DMS 273 (cell line): ENCODE data around the gene FBLN2.

Experiments used
- DNase-seq: peaks from one replicate; lab custom pipeline; 2025; ENCODE audit not compliant: unreplicated experiment; lab: John Stamatoyannopoulos, UW

FBLN2 gene

GRCh38 chr3:13565581-13566452, 16.9 kb downstream of the FBLN2 start:
- DNase-seq, result peak; percentile 14

- no peak for DNase-seq
These were observed 17.5 kb downstream of the FBLN2 start for GRCh38 chr3:13566453-13566748.

GRCh38 chr3:13566769-13567310, 17.9 kb downstream of the FBLN2 start:
- DNase-seq, result no peak

- DNase-seq, result no peak
These were observed 19.0 kb downstream of the FBLN2 start for GRCh38 chr3:13567684-13568514.

DNA sequence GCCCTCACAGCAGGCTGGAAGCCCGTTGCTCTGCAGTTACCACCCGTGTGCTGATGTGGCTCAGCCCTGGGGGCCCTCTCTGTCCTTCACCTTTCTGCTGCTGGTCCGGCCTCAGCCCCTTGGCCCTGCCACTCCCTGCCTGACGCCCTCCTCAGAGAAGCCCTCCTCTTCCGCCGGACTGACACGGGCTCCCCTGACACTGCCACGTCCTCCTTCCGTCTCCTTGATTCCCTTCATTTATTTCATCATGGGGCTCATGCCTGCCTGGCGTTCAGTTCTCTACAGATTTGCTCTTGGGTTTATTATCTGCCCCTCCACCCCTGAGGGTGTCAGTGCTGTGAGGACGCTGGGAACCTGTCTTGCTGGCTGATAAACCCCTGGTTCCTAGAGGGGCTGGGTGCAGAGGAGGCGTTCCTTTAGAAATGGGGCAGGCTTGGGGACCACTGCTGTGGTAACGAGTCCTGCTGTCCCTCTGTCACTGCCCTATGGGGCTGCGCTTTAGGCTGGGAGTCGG, 19.6 kb downstream of the FBLN2 start:
- DNase-seq, result no peak

DNA sequence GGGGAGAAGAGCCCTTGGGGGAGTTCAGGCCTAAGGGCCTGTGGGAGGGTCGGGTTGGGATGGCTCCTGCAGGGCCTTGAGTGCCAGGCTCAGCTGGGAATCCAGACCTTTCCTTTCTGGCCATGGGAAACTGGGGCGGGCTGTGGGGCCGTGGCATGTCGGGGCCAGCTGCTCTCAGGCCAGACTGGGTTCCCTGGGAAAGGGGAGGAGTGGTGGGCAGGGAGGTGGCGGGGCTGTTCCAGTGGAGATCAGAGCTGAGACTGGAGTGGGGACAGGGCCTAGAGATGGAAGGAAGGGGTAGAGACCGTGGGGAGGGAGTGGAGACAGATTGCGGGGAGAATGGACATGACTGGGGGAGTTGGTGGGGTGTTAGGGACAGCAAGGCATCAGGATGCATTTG, 20.3 kb downstream of the FBLN2 start:
- DNase-seq, result no peak

GRCh38 chr3:13569641-13570390, 20.9 kb downstream of the FBLN2 start:
- DNase-seq, result no peak

GRCh38 chr3:13570391-13571194, 21.7 kb downstream of the FBLN2 start:
- no peak for DNase-seq

GRCh38 chr3:13571264-13571663, 22.3 kb downstream of the FBLN2 start:
- DNase-seq, result no peak

DNA sequence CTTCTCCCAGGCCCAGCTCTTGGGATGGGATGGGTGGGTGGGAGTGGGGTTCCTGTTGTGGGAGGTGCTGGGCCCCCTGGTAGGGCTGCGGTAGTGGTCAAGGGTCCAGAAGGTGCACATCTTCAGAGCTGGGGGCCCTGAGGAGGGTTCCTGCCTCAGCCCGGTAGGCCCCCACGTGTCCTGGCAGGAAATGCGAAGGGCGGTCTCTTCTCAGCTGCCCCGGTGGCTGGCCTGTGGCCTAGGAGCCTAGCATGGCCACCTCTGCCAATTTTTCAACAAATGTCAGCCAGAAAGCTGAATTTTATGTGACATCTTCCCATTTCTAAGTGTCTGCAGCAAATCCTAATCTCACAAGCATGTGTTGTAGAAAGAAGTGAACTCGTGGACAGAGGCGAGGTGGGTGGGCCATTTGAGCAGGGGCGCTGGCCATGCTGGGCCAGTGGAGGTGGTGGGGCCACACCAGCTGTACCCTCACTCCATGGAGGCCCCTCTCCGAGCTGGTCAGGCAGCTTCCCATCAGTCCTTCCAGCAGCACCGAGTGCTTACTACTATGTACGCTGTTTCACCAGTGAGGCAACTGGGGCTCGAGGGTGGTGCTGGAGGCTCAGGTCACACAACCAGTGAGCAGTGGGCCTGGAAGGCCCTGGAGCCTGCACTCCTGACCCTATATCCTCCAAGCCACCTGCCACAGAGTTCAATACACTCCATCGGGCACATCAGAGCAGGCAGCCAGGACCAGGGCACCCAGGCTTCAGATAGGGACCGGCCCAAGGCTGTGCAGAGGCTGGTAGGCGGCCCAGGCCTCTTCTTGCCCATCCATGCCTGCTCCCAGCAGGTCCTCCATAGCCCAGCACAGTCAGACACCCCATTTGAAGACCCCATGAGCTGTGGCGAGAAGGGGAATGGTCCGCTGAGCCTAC, 23.2 kb downstream of the FBLN2 start:
- no peak for DNase-seq

- no peak for DNase-seq
These were observed 24.1 kb downstream of the FBLN2 start for GRCh38 chr3:13572926-13573623.

DNA sequence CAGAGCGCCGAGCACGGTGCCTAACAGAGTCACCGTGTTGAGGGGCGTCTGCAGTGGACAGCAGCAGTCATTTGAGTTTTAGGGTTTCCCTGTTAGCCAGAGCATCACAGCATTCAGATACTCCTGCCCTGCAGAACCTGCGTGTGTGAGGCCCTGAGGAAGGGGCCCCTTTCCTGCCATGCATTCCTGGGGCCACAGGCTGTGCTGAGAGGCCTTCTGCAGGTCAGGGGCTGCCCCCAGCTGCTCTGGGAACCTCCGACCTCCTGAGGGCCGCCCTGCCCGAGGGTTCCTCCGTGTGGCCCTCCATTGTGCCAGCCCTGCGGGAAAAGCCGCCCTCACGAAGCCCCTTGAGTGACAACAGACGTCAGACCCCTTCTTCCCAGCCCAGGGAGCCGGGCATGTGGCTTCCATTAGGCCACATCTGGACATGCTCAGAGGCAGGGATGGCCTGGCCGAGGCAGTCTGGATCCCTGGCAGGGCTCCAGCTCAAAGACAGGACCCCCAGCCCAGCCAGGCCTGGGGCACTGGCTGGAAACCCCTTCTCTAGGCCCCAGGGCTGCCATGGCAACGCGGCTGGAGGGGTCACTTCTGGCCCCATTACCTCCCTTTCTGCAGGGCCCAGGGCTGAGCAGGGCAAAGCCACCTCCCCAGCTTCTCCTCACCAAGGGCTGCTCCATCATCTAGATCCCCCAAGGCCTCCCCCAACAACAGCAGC, 25.3 kb downstream of the FBLN2 start:
- no peak for DNase-seq

DNA sequence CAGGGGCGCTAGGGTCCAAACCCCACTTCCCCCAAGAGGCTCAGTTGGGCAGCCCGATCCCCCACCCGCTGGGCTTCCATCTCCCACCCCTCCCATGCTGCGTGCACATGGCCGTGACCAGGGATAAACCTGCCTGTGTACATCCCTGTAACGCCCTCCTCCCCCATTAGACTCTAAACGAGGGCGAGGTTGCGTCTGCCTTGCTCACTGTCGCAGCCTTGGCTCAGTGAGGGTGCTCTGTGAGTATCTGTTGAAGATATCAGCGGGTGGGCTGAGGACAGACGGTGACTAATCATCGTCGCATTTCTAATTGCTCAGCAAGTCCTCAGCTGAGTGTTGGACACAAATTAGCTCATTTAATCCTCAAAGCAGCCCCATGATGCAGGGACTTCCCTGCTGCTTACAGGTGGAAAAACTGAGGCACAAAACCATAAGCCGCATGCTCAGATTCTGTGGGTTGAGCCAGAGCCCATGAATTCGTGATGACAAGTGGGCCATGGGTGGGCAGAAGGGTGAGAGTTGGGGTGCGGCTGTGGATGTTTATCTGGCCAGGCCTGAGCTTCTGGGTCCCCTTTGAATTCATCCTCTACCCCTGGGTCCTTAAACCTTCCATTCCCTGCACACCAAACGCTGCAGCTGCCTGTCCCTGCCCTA, 26.0 kb downstream of the FBLN2 start:
- DNase-seq, result no peak

DNA sequence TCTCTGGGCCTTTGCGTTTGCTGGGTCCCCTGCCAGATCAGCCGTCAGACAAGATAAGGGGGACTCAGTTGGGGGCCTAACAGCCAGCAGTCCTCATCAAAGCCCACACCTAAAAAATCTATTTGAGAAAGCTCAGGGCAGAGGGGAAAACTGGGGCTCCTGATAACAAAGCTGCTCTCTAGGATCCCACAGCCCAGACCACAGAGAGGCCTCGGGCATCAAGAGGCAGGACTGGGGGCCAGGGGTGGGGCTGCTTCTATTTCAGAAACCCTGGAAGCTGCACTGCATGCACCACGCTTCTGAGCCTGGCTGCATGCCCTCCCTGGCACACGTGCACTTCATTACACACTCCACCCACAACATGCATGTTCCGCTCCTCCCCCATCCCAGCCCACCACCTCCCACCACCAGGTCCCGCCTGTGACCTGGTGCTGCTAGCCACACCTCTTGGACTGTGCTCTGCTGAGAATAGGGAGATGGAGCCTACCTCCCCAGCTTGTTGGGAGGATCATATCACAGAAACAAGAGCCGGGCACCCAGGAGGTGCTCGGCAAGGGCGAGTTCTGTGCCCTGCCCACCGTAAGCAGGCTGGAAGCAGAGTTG, 26.6 kb downstream of the FBLN2 start:
- no peak for DNase-seq

- DNase-seq, result no peak
These were observed 28.5 kb downstream of the FBLN2 start for GRCh38 chr3:13577181-13578121.

DNA sequence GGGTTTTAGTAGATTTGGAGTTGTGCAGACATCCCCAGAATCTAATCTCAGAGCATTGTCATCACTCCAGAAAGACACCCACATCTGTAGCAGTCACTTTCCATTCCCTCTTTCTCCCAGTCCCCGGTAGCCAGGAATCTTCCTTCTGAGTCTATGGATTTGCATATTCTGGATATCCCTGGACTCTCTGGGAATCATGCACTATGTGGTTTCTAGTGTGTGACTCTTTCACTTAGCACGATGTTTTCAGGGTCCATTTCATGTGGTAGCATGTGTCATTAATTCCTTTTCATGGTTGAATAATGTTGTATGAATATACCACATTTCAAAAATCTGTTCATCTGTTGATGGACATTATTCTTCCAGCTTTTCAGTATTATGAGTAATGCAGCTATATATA, 29.3 kb downstream of the FBLN2 start:
- no peak for DNase-seq
